ENCODE results near the gene RFC1. TPM values are rescaled to one million over a fixed set of nuclear protein-coding genes. Genes with fewer than 3 reads are reported as not detected.

Gene RFC1
- total and polyA plus RNA-seq, 9 of the 15 experiments (the other 6 are each of a cell fraction or from before 2014, with no cell fraction given) = 16.8 to 85.6 (median 45.2) TPM

- TF ChIP-seq MBD1 (CRISPR knock-in tag; IDR thresholded peaks at IDR 0.05) = no peak
- no peak for TF ChIP-seq YBX1 (IDR thresholded peaks at IDR 0.05)
- TF ChIP-seq ZNF232 (CRISPR knock-in tag; IDR thresholded peaks at IDR 0.05) = peak; percentile 92
- peak; percentile 69 for TF ChIP-seq TEAD4 (IDR thresholded peaks at IDR 0.05; ENCODE audit: low read length)
- TF ChIP-seq TEAD4 (CRISPR knock-in tag; IDR thresholded peaks at IDR 0.05; ENCODE audit: borderline replicate concordance) = no peak
- TF ChIP-seq ASH1L (IDR thresholded peaks at IDR 0.05; ENCODE audit: borderline replicate concordance, low read depth, partially characterized antibody) = peak; percentile 70
- no peak for TF ChIP-seq ZNF695 (CRISPR knock-in tag; IDR thresholded peaks at IDR 0.05)
- no peak for TF ChIP-seq CGGBP1 (CRISPR knock-in tag; IDR thresholded peaks at IDR 0.05)
- TF ChIP-seq CSDE1 (IDR thresholded peaks at IDR 0.05) = peak in 1 of 2 experiments; percentile 89; a peak in 2 of 4 replicates
- no peak; the same call in 1 of the 2 replicates for TF ChIP-seq ZNF197 (CRISPR knock-in tag; IDR thresholded peaks at IDR 0.05; ENCODE audit: low read depth)
- no peak for TF ChIP-seq ZC3H11A (IDR thresholded peaks at IDR 0.05; ENCODE audit: low read depth, low read length)
- TF ChIP-seq MYC (IDR thresholded peaks at IDR 0.05; ENCODE audit: low read depth, low read length) = peak; percentile 88
- peak; percentile 70; the same call in 1 of the 2 replicates for TF ChIP-seq MYC (CRISPR knock-in tag; IDR thresholded peaks at IDR 0.05; ENCODE audit: borderline replicate concordance, low read depth)
- TF ChIP-seq HNRNPLL (IDR thresholded peaks at IDR 0.05; ENCODE audit: low read depth, low read length, poor library complexity, severe bottlenecking) = peak; percentile 43
- no peak for TF ChIP-seq XRCC3 (IDR thresholded peaks at IDR 0.05)
- TF ChIP-seq EHMT2 (IDR thresholded peaks at IDR 0.05) = no peak
- no peak for TF ChIP-seq NCOA6 (IDR thresholded peaks at IDR 0.05)
- no peak for TF ChIP-seq SAFB (IDR thresholded peaks at IDR 0.05; ENCODE audit: borderline replicate concordance, low read depth, low read length)
- no peak for TF ChIP-seq MTA2 (IDR thresholded peaks at IDR 0.05; ENCODE audit: low read depth)
- TF ChIP-seq NFYB (IDR thresholded peaks at IDR 0.05; ENCODE audit: extremely low read depth, insufficient read length) = no peak
- TF ChIP-seq KLF16 (IDR thresholded peaks at IDR 0.05) = no peak
- no peak for TF ChIP-seq RBM34 (IDR thresholded peaks at IDR 0.05; ENCODE audit: borderline replicate concordance, insufficient read depth, low read length)
- no peak for TF ChIP-seq CREBBP (IDR thresholded peaks at IDR 0.05; ENCODE audit: low read depth, low read length)
- TF ChIP-seq ZNF12 (CRISPR knock-in tag; IDR thresholded peaks at IDR 0.05) = no peak
- no peak for TF ChIP-seq CTCF (IDR thresholded peaks at IDR 0.05 in 2 of 3, conservative IDR thresholded peaks at IDR 0.05 in 1 of 3; ENCODE audit: insufficient read depth in 2 of 3, low read depth in 1 of 3, low read length in 3 of 3)
Measured at GRCh38 chr4:39365830-39366771, at the start of gene RFC1 (continued).
